ENCODE measurements around the gene HPN.

GRCh38 chr19:35076026-35076370, 34.5 kb downstream of the HPN start:
- TF ChIP-seq, protein P1, sequence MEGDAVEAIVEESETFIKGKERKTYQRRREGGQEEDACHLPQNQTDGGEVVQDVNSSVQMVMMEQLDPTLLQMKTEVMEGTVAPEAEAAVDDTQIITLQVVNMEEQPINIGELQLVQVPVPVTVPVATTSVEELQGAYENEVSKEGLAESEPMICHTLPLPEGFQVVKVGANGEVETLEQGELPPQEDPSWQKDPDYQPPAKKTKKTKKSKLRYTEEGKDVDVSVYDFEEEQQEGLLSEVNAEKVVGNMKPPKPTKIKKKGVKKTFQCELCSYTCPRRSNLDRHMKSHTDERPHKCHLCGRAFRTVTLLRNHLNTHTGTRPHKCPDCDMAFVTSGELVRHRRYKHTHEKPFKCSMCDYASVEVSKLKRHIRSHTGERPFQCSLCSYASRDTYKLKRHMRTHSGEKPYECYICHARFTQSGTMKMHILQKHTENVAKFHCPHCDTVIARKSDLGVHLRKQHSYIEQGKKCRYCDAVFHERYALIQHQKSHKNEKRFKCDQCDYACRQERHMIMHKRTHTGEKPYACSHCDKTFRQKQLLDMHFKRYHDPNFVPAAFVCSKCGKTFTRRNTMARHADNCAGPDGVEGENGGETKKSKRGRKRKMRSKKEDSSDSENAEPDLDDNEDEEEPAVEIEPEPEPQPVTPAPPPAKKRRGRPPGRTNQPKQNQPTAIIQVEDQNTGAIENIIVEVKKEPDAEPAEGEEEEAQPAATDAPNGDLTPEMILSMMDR (IDR thresholded peaks at IDR 0.05 in 2 of 3, conservative IDR thresholded peaks at IDR 0.05 in 1 of 3; ENCODE audit: control insufficient read depth in 2 of 3, extremely low read depth in 1 of 3, insufficient read depth in 1 of 3, low read depth in 3 of 3, low read length in 3 of 3): no peak
- TF ChIP-seq, protein P2, sequence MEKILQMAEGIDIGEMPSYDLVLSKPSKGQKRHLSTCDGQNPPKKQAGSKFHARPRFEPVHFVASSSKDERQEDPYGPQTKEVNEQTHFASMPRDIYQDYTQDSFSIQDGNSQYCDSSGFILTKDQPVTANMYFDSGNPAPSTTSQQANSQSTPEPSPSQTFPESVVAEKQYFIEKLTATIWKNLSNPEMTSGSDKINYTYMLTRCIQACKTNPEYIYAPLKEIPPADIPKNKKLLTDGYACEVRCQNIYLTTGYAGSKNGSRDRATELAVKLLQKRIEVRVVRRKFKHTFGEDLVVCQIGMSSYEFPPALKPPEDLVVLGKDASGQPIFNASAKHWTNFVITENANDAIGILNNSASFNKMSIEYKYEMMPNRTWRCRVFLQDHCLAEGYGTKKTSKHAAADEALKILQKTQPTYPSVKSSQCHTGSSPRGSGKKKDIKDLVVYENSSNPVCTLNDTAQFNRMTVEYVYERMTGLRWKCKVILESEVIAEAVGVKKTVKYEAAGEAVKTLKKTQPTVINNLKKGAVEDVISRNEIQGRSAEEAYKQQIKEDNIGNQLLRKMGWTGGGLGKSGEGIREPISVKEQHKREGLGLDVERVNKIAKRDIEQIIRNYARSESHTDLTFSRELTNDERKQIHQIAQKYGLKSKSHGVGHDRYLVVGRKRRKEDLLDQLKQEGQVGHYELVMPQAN (conservative IDR thresholded peaks at IDR 0.05): no peak
- TF ChIP-seq CBX5 (IDR thresholded peaks at IDR 0.05; ENCODE audit: low read depth): no peak
- TF ChIP-seq ATF7 (IDR thresholded peaks at IDR 0.05; ENCODE audit: low read depth): no peak
